Measurements from ENCODE around the gene ZBTB16.

The ZBTB16 gene

GRCh38 chr11:114085965-114086793 lies 26.7 kb downstream of the ZBTB16 start:
- no peak for DNase-seq

- DNase-seq, result no peak
Observed at GRCh38 chr11:114087025-114087424, 27.5 kb downstream of the ZBTB16 start.

GRCh38 chr11:114088216-114088615 lies 28.7 kb downstream of the ZBTB16 start:
- no peak for DNase-seq

- no peak for DNase-seq
Observed at GRCh38 chr11:114088836-114089235, 29.3 kb downstream of the ZBTB16 start.

- DNase-seq, result no peak
Observed at GRCh38 chr11:114089748-114090147, 30.2 kb downstream of the ZBTB16 start.

- no peak for DNase-seq
Observed at GRCh38 chr11:114090225-114090910, 30.9 kb downstream of the ZBTB16 start.

- no peak for DNase-seq
Observed at GRCh38 chr11:114090976-114091375, 31.5 kb downstream of the ZBTB16 start.

- DNase-seq, result no peak
Observed at GRCh38 chr11:114091516-114092397, 32.2 kb downstream of the ZBTB16 start.

- DNase-seq, result no peak
Observed at GRCh38 chr11:114092478-114092877, 33.0 kb downstream of the ZBTB16 start.

GRCh38 chr11:114092953-114093352 lies 33.4 kb downstream of the ZBTB16 start:
- DNase-seq, result no peak

- no peak for DNase-seq
Observed at GRCh38 chr11:114094516-114094915, 35.0 kb downstream of the ZBTB16 start.

- DNase-seq, result no peak
Observed at GRCh38 chr11:114095899-114096298, 36.4 kb downstream of the ZBTB16 start.

- no peak for DNase-seq
Observed at GRCh38 chr11:114097832-114098231, 38.3 kb downstream of the ZBTB16 start.

GRCh38 chr11:114098927-114099326 lies 39.4 kb downstream of the ZBTB16 start:
- no peak for DNase-seq

GRCh38 chr11:114099392-114100178 lies 40.1 kb downstream of the ZBTB16 start:
- no peak for DNase-seq

GRCh38 chr11:114102993-114103896 lies 43.7 kb downstream of the ZBTB16 start:
- no peak for DNase-seq

- no peak for DNase-seq
Observed at GRCh38 chr11:114105611-114106010, 46.1 kb downstream of the ZBTB16 start.

GRCh38 chr11:114106047-114106446 lies 46.5 kb downstream of the ZBTB16 start:
- no peak for DNase-seq

GRCh38 chr11:114106986-114107385 lies 47.5 kb downstream of the ZBTB16 start:
- DNase-seq, result no peak

- DNase-seq, result no peak
Observed at GRCh38 chr11:114108501-114109205, 49.1 kb downstream of the ZBTB16 start.
